ENCODE measurements around the gene ISCU.
A peak's percentile ranks its signal among the peaks of the same experiment; 100 is the strongest.

The ISCU gene

GRCh38 chr12:108562348-108563135 lies at the start of gene ISCU:
TSS of gene ISCU (plus strand) at chr12:108562596. CDS start at chr12:108562623, 27 bp downstream.
- peak within 1 kb of the TSS; percentile 99 for H3K4me3 ChIP-seq (ENCODE audit: low read depth, low read length)
- peak; percentile 99 for DNase-seq (ENCODE audit: low read depth)
- no peak for TF ChIP-seq CTCF (IDR thresholded peaks at IDR 0.05; ENCODE audit: insufficient read depth, low read depth, low read length, missing control alignments)

GRCh38 chr12:108514468-108514972 lies 47.9 kb upstream of the ISCU start:
- peak overlapping the region; percentile 65 for H3K4me3 ChIP-seq (ENCODE audit: low read depth, low read length)
- no peak for DNase-seq (ENCODE audit: low read depth)
- no peak for TF ChIP-seq CTCF (IDR thresholded peaks at IDR 0.05; ENCODE audit: insufficient read depth, low read depth, low read length, missing control alignments)

- no peak for TF ChIP-seq CTCF (IDR thresholded peaks at IDR 0.05; ENCODE audit: insufficient read depth, low read depth, low read length, missing control alignments)
- DNase-seq (ENCODE audit: low read depth) = peak; percentile 99
- peak within 1 kb of the TSS; percentile 65 for H3K4me3 ChIP-seq (ENCODE audit: low read depth, low read length)
Measured at GRCh38 chr12:108514973-108515814, 47.2 kb upstream of the ISCU start, which contains the start of gene FICD. TSS of gene FICD (plus strand) at chr12:108515277. CDS start at chr12:108516973, 1,696 bp downstream.

- peak overlapping the region; percentile 65 for H3K4me3 ChIP-seq (ENCODE audit: low read depth, low read length)
- peak; percentile 59 for DNase-seq (ENCODE audit: low read depth)
- no peak for TF ChIP-seq CTCF (IDR thresholded peaks at IDR 0.05; ENCODE audit: insufficient read depth, low read depth, low read length, missing control alignments)
Measured at GRCh38 chr12:108515916-108516315, 46.5 kb upstream of the ISCU start.

GRCh38 chr12:108516511-108517275 lies 45.7 kb upstream of the ISCU start:
- no peak overlapping the region for H3K4me3 ChIP-seq (ENCODE audit: low read depth, low read length)
- TF ChIP-seq CTCF (IDR thresholded peaks at IDR 0.05; ENCODE audit: insufficient read depth, low read depth, low read length, missing control alignments) = no peak
- DNase-seq (ENCODE audit: low read depth) = peak; percentile 37
